Panc1 (cell line): ENCODE measurements around the gene SUGCT. TPM values are rescaled to one million over a fixed set of nuclear protein-coding genes. Genes with fewer than 3 reads are reported as not detected.
"Not testable (repeated sequence)": the region's sequence is repeated elsewhere in the genome, so short reads cannot be mapped to it uniquely, and the experiment has no call there.

Experiments
- ATAC-seq: fragments of 200-7000 bp; cut with Tn5 transposase; 2 replicates; pipeline ENCODE4 v1.9.1; 2020; ENCODE audit warnings: mild to moderate bottlenecking, moderate library complexity
- BruUV-seq: library from RNA; stranded (reverse); fragments of 400-500 nt; replicated peaks from 2 replicates; lab custom pipeline; 2021; lab: Mats Ljungman, UMichigan
- CTCF ChIA-PET: fragments of 300-600 bp; sonication (Branson Sonifier 250); formaldehyde crosslinking; loops from one replicate; lab custom pipeline; 2022; ENCODE audit warnings: antibody characterized with exemption; lab: Charles Lee
- POLR2A ChIA-PET: fragments of 300-600 bp; sonication (Branson Sonifier 250); formaldehyde crosslinking; loops from one replicate; lab custom pipeline; 2022; ENCODE audit warnings: antibody characterized with exemption; lab: Charles Lee
- DNase-seq: peaks from one replicate; pipeline ENCODE4 v3.0.0-alpha.2; 2010; ENCODE audit warnings: low read depth, low spot score
- H3K27ac ChIP-seq: 2 replicates; pipeline ENCODE4 v1.5.1; 2011; ENCODE audit warnings: mild to moderate bottlenecking, low read length, inconsistent platforms
- H3K27me3 ChIP-seq: fragments of 200-500 bp; sonication (Bioruptor generic); 2 replicates; pipeline ENCODE4 v1.6.0; 2014; ENCODE audit warnings: low read length, inconsistent platforms; ENCODE audit not compliant: control insufficient read depth, insufficient read depth
- H3K36me3 ChIP-seq: fragments of 200-500 bp; sonication (Bioruptor generic); 2 replicates; pipeline ENCODE4 v1.5.1; 2014; ENCODE audit warnings: inconsistent platforms, mild to moderate bottlenecking, low read length, moderate library complexity; ENCODE audit not compliant: control insufficient read depth, insufficient read depth
- H3K4me1 ChIP-seq: 2 replicates; pipeline ENCODE4 v1.5.1; 2011; ENCODE audit warnings: inconsistent platforms, mild to moderate bottlenecking, low read length, moderate library complexity; ENCODE audit not compliant: control insufficient read depth, insufficient read depth
- H3K4me3 ChIP-seq, 2 experiments: 2 replicates each; pipeline ENCODE4 v1.5.1; 2011 to 2012; ENCODE audit warnings: low read depth in 2 of 2, low read length in 2 of 2, mild to moderate bottlenecking in 2 of 2, inconsistent platforms in 1 of 2, moderate library complexity in 1 of 2
- H3K9me3 ChIP-seq: fragments of 200-500 bp; sonication (Bioruptor generic); 2 replicates; pipeline ENCODE4 v1.5.1; 2014; ENCODE audit warnings: low read depth, mild to moderate bottlenecking, inconsistent platforms, low read length, moderate library complexity; ENCODE audit not compliant: control insufficient read depth, insufficient read depth
- CTCF ChIP-seq: fragments of 450-650 bp; IDR thresholded peaks from 2 replicates; pipeline ENCODE4 v1.5.1; 2017; ENCODE audit warnings: mild to moderate bottlenecking
- POLR2AphosphoS5 ChIP-seq: IDR thresholded peaks from 2 replicates; pipeline ENCODE4 v1.6.1; 2012; ENCODE audit warnings: mild to moderate bottlenecking, low read depth, low read length, moderate library complexity
- REST ChIP-seq, 2 experiments: IDR thresholded peaks; 2 replicates each; pipeline ENCODE4 v1.6.1; 2011 to 2012; ENCODE audit warnings: low read depth in 2 of 2, control low read depth in 1 of 2, low read length in 1 of 2, mild to moderate bottlenecking in 1 of 2, moderate library complexity in 1 of 2; ENCODE audit not compliant: insufficient read depth in 1 of 2
- in situ Hi-C: cut with HindIII; loops from 2 replicates; pipeline ENCODE4 v1.10.0; 2016; ENCODE audit warnings: low sequenced_read_pairs, low pct_unique_long_range_greater_than_20kb
- intact Hi-C: fragments of 100-400 bp; cut with micrococcal nuclease; formaldehyde crosslinking; loops from one replicate; pipeline ENCODE4 v1.10.0; 2022; ENCODE audit not compliant: unreplicated experiment
- total RNA-seq: library from RNA; stranded (reverse); gene quantifications from one replicate; pipeline ENCODE4 v1.2.1, GENCODE V29; 2021; ENCODE audit not compliant: unreplicated experiment

The SUGCT gene
- total RNA-seq, 1 experiment from 2014 or later: 3.1 TPM

- ATAC-seq, DNase-seq, H3K4me3 ChIP-seq, in situ Hi-C loops, H3K27ac ChIP-seq, POLR2A ChIA-PET, BruUV-seq, H3K27me3 ChIP-seq, H3K4me1 ChIP-seq, intact Hi-C loops, H3K36me3 ChIP-seq, H3K9me3 ChIP-seq: not testable (repeated sequence)
- CTCF ChIA-PET: interaction anchor here (0.5 kb wide), 1 partner anchor 57 kb away, joined by 3 read pairs; no protein-coding TSS in a partner anchor
These were observed 7.1 kb downstream of the SUGCT start for GRCh38 chr7:40141916-40142315.

- POLR2A ChIA-PET, BruUV-seq, CTCF ChIA-PET, DNase-seq, H3K4me3 ChIP-seq, H3K27me3 ChIP-seq, H3K9me3 ChIP-seq, intact Hi-C loops, in situ Hi-C loops, H3K36me3 ChIP-seq, H3K4me1 ChIP-seq, ATAC-seq, H3K27ac ChIP-seq: not testable (repeated sequence)
These were observed 10.9 kb downstream of the SUGCT start for GRCh38 chr7:40145596-40146130.

GRCh38 chr7:40147371-40148246 lies 12.8 kb downstream of the SUGCT start:
- Histone ChIP-seq H3K9me3 (peaks cover 3% of the 10 kb centered on the region; the same call in 1 of the 2 replicates), H3K27me3 (no peaks in the 10 kb centered on the region), H3K4me3 (no peak overlapping the region), H3K36me3 (no peaks in the 10 kb centered on the region), H3K27ac (no peak overlapping the region), H3K4me1 (no peaks in the 10 kb centered on the region)
- no TSS peak for BruUV-seq
- intact Hi-C loops: no loop called here
- in situ Hi-C loops: no loop called here
- CTCF ChIA-PET: interaction anchor here (0.6 kb wide), 1 partner anchor 44 kb away, joined by 12 read pairs; no protein-coding TSS in a partner anchor
- DNase-seq: no peak
- TF ChIP-seq POLR2AphosphoS5 (no peak), REST (IDR thresholded peaks at IDR 0.05; ENCODE audit: insufficient read depth in 1 of 2, low read depth in 2 of 2, low read length in 1 of 2) (no peak), CTCF (no peak)
- POLR2A ChIA-PET: no interaction called here
- no peak for ATAC-seq

- H3K27ac ChIP-seq, in situ Hi-C loops, CTCF ChIA-PET, H3K4me1 ChIP-seq, H3K4me3 ChIP-seq, POLR2A ChIA-PET, DNase-seq, intact Hi-C loops, H3K36me3 ChIP-seq, ATAC-seq, H3K9me3 ChIP-seq, H3K27me3 ChIP-seq, BruUV-seq: not testable (repeated sequence)
These were observed 13.4 kb downstream of the SUGCT start for GRCh38 chr7:40148247-40148580.
